C1 segment of cervical spinal cord (tissue), 14 donors: Measurements from ENCODE around the gene IMMP2L.
A peak's percentile ranks its signal among the peaks of the same experiment; 100 is the strongest.

Source experiments
- DNase-seq, 14 donors: peaks; one replicate each; lab custom pipeline; 2025; lab: John Stamatoyannopoulos, UW

IMMP2L gene

DNA sequence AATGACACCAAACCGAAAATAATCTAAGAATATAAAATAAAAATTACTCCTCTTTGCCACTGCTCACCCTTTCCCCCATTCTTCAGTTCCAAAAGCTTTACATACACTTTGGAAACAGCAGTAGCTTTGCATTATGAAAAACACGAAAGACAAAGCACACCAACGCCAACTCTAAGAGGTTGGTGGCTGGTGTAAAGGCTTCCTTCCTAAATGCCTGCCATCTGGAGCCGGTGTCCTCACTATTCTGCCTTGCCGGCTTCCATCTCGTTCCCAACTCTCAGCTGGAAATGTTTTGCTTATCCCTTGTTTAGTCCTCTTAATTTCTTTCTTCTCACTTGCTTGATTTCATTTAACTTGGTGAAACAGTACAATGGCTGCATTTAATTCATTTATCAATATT is 752.5 kb downstream of the IMMP2L start:
- peak in 1 of 14 donors; percentile 19 for DNase-seq

DNA sequence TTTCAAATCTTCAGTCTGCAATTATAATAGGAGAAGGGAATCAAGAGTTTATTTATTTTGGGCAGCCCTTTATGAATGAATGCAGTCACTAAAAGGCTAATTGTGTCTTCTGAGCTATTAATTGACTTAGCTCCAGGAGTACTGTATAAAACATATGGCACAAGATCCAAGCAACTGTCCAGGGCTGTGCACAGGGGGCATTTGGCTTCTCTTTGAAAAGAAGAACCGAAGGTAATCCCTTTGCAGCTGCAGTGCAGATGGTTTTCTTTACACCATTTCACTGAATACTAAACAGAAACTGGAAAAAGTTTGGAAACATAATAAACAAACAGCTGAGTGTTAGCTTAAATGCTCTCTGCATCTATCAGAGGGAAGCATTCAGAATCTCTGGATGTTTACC is 753.9 kb downstream of the IMMP2L start:
- DNase-seq, result no peak

DNA sequence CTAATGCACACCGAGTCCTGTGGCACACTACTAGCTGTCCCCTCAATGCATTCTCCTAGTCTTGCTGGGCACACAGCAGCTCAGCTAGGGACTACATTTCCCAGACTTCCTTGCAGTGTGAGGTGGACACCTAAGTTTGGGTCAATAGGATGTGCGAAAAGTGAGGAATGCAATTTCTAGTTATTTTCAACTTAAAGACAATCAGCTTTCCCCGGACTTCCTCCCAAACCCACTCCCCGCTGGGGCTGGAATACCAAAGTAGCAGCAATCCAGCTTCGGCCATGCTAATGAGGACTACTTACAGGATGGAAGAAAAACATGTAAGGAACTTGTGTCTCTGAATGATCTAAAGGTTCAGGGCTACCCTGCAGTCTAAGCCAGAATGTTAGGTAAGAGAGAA is 757.8 kb downstream of the IMMP2L start:
- DNase-seq, result no peak

DNA sequence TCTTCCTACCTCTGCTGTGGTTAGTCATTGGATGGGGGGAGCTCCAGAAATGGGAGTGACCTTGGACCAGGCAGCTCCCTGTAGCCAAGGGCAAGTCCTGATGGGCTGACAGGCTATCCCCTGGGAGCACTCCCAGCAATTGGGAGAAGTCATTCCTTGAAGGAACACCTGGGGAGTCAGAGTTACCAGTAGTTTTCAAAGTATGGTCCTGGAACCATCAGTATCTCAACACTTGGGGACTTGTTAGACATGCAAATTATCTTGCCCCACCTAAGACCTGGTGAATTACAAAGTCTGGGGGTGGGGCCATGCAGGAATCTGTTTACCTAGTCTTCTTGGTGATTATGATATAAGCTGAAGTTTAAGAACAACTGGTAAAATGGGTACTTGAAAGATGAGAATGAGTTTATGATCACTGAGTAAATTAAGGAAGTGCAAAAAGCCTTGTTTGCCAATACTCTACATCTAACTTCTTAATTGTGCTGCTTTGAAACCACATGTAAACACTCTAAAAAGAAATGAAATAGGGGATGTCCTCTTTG is 758.6 kb downstream of the IMMP2L start:
- no peak for DNase-seq

DNA sequence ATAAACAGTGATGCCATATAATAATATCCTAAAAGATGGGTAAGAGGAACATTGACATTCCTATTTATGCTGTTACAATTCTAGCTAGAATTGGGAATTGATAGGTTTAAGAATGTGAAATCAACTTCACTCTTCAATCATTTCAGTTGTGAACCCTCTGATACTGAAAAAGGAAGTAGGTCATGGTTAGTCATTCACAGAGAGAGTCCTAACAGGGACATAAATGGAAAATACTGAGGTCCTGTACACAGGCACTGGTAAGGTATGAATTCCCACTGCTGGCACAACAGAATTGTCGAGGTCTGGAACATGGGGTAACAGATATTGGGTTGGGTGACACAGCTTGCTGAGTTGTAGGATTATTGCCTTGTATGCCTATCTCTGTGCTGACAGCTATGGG is 760.8 kb downstream of the IMMP2L start:
- no peak for DNase-seq

DNA sequence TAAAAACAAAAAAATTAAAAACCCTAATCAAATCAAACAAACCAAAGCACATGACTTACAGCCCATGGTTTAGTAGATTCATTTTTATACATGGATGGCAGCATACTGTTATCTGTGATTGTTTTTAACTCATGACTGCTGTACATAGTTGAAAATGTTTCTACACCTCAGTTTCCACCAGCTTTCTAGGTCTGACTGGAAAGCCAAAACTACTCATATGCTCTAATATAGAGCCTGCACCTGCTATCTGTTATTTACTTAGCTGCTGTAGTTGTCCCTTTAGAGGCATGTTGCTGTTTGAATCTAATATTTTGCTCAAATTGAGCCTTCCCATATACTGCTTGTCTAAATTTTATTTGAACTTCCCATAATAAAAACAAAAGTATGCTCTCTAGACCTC is 761.3 kb downstream of the IMMP2L start:
- DNase-seq, result no peak

DNA sequence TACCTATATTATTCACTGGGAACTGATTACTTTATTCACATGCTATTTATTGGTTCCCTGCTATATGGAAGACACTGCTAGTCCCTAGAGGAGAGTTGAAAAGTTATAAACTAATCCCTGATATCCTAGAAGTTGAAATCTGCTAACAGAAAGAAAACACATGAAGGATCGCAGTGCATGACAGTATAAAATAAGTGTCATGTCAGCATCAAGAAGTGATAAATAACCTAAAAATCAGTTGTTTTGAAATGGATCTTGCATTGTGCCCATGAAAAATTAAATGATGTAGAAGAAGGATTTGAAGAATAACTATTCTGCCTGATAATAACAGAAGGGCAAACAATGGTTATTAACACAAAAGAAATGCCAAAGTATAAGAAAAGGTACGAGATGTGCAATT is 764.6 kb downstream of the IMMP2L start:
- no peak for DNase-seq

DNA sequence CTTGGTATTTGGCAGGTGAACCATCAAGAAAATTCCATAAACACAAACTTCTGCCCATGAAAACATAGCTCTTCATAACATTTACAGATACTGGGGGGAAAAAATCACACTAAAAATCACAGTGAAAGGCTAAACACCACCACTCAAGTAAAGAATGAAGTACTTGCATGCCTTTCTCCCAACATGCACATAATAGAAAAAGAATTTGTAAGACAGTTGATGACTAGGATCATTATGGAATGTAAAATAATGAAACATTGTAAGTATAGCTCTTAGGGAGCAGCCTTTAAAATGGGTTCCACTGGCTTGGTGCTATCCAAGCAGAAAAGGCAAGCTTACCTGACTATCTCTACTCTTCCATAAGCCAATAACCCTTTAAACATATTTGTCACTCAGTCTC is 771.3 kb downstream of the IMMP2L start:
- DNase-seq, result no peak

DNA sequence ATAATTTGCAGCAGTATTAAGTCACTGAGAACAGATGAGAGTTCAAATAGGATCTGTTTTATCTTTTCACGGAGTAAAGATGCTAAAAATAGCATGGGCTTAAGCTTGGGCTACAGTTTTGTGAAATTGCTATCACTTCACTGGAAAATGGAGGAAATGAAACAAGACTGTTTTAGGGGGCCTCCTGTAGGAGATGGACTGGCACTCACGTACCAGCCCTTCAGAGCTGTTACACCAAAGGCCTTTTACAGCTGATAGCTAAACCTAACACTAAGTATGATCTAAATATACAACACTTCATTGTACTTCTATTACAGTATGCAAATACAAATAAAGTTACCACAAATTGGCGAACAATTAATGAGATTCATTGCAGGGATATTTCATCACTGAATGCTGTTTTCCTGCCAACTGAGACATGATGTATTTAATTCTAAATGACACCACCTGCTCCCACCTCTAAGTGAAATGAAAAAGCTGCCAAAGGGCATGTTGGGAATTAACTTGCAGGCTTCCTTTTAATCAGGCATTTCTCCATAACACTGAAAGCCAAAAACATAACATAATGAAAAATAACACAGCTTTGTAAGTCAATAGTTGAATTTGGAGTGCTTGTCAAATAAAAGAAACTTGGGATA is 775.8 kb downstream of the IMMP2L start:
- DNase-seq, result peak in 1 of 14 donors; percentile 29

DNA sequence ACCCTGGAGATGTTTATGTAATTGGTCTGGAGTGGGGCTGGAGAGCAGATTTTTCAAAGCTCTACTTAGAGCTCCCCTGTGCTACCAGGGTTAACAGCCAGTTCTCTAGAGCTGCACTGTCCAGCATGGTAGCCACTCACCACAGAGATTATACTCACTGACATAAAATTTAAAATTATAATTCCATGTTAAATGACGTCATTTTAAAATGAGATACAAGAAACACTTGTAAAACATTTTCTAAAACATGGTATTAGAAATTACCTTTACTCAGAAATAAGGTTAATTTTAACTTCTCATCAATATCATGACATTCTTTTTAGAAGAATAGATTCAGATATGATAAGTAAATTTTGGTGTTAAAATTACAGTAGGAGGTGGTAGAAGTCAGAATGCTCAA is 777.5 kb downstream of the IMMP2L start:
- no peak for DNase-seq

DNA sequence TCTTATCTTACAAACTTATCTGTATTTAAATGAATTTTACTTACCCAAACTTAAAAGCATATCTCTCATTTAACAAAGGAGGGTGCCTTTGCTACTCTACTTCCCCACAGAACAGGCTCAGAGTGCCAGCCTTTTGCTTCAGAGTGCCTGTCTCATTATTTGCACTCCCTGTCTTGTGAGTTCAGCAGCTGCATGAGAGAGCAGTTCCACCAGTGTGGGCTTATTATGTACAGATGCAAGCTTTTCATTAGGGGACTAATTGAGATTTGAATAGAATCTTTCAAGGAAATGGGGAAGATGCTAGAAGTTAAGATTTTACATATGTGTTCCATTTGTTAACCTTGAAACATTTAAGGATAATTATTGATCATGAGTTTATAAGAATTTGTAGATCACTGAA is 781.6 kb downstream of the IMMP2L start:
- DNase-seq, result no peak

DNA sequence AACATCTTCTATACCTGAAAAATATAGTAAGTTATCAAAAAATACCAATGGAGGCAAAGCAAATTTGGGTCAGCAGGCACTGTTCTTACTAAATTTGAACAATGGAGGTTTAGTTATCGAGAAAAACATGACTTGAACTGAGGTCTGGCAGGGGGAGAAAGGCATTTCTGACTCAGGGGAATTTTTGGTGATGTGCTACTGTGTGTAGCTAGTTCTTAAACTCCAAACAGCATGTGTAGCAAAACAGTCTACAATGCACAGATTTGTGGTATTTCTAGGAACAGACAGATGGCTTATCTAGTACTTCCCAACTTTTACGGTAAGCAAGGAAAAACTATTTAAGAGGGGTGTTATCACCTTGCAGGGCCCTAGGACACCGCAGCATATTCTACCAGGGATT is 783.0 kb downstream of the IMMP2L start:
- DNase-seq, result no peak

DNA sequence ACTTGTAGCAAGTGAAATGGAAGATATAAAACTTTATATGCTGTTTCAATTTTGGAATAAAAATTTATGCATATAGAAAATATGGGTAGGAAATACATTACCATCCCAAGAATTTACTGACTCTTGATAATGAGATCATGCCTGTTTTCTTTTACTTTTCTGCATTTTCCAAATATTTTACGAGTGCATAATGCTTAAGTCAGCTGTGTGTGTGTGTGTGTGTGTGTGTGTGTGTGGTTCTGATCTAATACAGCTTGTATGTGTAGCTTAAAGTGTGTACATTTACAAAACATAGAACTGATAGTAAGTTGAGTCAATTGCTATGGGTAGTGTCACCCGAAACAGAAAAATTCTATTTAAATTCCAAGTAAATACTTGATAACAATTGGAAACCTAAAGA is 787.2 kb downstream of the IMMP2L start:
- no peak for DNase-seq

DNA sequence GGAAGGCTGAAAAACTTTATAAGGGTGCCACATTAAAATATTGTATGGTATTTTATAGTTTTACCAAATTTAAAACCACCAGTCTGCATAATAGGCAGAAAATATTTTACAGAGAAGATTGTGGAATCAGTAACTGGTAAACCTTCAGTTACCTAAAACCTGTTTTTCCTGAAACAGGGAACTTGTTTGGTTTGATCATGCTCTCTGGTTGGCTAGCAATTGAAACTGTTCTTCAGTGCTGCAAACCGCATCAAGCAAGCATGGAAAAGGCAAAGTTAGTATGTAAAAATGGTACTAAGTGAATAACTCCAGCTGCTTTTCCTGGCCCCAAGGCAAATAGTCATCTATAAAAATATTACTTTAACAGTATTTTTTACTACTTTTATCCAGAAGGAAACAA is 788.2 kb downstream of the IMMP2L start:
- DNase-seq, result no peak

DNA sequence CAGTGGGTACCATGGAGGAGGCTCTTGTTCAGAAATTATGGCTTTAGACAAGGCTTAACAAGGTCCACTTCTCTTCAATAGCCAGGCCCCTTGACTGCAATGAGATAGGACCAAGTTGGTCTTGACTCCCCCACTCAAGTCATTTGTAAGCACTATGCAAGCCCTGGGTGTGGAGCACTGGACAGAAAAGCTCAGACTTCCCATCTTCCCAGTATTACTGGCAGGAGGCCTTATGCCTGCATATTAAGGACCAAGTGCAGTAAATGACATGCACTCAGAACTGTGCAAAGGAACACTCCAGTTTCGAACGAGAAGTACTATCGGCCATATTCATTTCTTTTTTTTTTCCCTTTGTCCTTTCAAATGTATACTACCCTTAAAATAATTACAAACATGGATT is 789.7 kb downstream of the IMMP2L start:
- DNase-seq, result no peak

DNA sequence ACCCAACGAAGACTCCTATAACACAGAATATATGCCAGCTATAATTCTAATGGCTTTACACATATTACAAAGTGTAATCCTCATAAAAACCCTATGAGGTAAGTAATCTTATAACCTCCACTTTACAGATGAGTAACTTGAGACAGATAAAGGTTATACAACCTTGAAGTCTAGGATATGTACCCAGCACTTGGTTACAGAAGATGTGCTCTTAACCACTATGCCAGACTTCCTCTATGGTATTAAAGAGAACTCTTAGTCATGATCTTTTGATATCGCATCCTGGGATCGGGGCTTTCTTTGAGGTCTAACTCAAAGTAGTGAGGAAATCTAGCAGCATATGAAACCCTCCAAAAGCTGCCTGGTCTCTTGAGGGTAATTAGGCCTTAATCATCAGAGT is 790.6 kb downstream of the IMMP2L start:
- no peak for DNase-seq

DNA sequence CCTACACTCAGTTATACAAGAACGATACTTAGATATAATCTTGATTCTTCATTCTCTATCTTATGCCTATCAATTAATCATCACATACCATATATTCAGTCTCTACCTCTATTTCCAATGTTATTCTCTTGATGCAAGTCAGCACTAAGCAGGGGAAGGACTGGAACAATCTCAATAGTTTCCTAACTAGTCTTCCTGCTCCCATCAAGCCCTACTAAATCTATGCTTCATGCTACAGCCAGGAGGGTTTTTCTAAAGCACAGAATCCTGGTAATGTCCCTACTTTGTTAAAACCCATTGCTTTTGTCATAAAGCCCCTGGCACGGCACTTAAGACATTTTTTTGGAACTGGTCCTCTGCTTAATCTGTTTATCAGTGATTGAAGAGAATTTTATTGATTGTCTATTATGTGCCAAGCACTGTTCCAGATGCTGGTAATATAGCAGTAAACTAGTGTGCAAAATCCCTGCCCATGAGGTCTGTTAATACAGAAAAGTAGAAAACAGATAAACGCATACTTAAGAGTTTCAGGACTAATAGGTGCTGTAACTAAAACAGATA is 794.7 kb downstream of the IMMP2L start:
- no peak for DNase-seq

DNA sequence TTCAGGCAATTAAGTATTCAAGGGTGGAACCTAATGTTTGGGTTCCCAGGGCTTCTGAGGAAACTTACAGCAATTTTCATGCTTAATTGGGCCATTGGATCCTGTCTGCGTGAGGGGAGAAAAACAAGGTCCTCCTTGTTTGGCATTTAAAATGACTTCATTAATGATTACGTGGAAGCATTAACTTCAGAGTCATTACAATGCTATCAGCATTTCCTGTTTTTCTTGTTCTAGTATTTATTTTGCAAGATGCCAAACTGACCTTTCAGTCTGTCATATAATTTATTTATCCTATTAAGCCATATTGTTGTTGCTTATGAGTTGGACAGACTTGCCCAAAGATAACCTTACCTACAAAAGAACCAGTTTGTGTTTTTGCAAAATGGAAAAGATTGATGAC is 795.4 kb downstream of the IMMP2L start:
- no peak for DNase-seq

DNA sequence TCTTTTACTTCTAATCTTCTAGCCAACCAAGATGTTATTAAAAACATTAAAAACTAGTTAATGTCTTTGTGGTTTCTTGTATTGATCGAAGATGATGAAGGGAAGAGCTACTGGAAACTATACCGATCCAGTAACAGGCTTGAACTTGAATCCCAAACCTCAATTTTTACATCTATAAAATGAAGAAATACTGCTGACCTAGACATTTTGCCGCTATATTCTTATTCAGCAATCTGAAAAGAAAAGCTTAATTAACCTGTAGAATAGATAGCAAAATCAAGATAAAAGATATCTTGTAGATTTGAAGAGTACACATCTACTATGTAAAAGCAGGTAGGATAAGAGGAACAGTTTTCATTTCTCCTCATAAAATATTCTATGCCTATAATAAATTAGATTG is 797.4 kb downstream of the IMMP2L start:
- DNase-seq, result no peak

DNA sequence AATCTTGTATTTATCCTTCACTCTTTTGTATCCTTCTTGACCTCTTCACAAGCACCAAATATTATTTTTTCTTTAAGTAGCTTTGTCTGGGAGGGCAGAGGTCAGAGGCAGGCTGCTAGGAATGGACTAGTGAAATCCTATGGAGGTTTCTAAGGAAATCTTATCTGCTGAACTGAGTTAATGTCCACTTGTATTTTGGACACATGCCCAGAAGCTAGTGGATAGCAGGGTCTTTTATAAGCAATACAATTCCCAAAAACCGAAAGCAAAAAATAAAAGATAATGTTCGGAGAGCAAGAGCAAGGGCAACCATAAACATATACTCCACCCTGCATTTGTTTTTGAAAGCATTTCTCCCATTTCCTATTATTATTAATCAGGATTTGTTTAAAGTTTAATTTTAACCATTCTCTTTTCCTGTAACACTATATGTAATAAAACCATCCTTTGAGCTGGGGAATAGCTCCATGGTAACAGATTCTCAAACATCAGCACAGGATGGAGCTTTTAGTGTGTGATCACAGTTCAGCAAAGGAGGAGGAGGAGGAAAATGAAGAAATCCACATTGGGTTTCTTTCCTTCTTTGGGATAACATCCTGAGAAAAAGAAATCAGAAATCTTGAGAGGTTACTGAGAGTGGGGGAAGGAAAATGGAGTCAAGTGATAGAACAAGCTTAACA is 799.6 kb downstream of the IMMP2L start:
- no peak for DNase-seq

DNA sequence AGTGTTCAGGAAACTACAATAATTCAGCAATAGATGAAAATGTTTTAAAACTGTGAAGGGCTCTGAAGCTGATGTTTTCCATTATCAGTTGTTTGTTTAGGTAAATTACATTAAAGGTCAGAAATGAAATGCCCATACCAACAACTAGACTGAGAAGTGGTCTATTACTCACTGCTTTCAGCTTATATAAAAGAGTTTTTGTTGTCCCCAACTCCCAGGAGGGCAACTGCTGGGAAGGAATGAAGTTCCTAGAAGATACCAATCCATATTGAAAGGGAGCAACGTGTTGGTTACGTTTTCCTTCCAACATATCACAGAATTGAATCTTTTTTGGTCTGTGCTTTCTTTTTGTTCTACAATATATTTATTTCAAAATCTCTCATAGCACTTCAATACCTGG is 802.0 kb downstream of the IMMP2L start:
- DNase-seq, result no peak

DNA sequence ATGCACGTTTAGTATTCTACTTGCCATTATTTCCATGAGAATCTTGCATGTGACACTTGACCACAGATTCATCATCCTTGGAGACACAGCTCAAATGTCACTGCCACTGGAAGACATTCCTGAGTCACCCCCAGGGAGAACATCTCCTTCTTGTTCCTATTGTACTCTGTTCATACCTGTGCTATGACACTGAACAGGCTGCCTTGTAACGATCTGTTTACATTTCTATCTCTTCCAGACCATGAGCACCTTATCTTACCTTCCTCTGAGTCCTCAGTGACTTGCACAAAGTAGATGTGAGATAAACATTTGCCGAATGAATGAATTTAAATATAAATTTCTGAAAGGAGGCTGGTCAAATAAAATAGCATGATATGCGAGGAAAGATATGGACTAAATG is 803.2 kb downstream of the IMMP2L start:
- DNase-seq, result no peak

DNA sequence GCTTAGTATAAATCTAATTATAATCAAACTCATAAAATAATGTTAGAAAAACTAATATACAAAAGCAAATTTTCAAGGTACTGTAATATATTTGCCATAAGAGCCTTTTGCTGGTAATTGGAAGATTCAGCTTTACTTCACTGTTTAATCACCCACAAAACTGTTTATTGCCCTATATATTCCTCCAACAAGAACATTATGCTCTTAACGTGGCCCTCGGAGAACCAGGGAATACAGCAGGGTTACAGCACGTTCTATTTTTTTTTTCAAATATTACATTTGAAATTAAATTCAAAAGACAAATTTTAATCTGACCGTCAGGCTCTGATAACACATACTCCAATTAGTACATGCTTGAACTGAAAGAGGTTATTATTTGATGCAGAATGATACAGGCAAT is 807.6 kb downstream of the IMMP2L start:
- DNase-seq, result no peak
